ENCODE data around the gene CAPN3.

The CAPN3 gene

GRCh38 chr15:42408178-42408577, 48.9 kb downstream of the CAPN3 start:
- no peak for DNase-seq (ENCODE audit: low read depth)

GRCh38 chr15:42409011-42409410, 49.7 kb downstream of the CAPN3 start:
- H3K4me3 ChIP-seq (ENCODE audit: control insufficient read depth, low read depth, low read length) = no peak overlapping the region
- DNase-seq (ENCODE audit: low read depth) = no peak
- TF ChIP-seq, protein P1, sequence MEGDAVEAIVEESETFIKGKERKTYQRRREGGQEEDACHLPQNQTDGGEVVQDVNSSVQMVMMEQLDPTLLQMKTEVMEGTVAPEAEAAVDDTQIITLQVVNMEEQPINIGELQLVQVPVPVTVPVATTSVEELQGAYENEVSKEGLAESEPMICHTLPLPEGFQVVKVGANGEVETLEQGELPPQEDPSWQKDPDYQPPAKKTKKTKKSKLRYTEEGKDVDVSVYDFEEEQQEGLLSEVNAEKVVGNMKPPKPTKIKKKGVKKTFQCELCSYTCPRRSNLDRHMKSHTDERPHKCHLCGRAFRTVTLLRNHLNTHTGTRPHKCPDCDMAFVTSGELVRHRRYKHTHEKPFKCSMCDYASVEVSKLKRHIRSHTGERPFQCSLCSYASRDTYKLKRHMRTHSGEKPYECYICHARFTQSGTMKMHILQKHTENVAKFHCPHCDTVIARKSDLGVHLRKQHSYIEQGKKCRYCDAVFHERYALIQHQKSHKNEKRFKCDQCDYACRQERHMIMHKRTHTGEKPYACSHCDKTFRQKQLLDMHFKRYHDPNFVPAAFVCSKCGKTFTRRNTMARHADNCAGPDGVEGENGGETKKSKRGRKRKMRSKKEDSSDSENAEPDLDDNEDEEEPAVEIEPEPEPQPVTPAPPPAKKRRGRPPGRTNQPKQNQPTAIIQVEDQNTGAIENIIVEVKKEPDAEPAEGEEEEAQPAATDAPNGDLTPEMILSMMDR (IDR thresholded peaks at IDR 0.05; ENCODE audit: control insufficient read depth, insufficient read depth, low read depth, low read length, missing control alignments) = no peak

More at GRCh38 chr15:42408178-42408577, 48.9 kb downstream of the CAPN3 start:
- TF ChIP-seq, protein P1 (IDR thresholded peaks at IDR 0.05; ENCODE audit: control insufficient read depth, insufficient read depth, low read depth, low read length, missing control alignments) = no peak
- no peak overlapping the region for H3K4me3 ChIP-seq (ENCODE audit: control insufficient read depth, low read depth, low read length)

- DNase-seq (ENCODE audit: low read depth) = no peak
- TF ChIP-seq, protein P1 (IDR thresholded peaks at IDR 0.05; ENCODE audit: control insufficient read depth, insufficient read depth, low read depth, low read length, missing control alignments) = no peak
- H3K4me3 ChIP-seq (ENCODE audit: control insufficient read depth, low read depth, low read length) = no peak overlapping the region
Measured at GRCh38 chr15:42411884-42412283, 52.6 kb downstream of the CAPN3 start.

DNA sequence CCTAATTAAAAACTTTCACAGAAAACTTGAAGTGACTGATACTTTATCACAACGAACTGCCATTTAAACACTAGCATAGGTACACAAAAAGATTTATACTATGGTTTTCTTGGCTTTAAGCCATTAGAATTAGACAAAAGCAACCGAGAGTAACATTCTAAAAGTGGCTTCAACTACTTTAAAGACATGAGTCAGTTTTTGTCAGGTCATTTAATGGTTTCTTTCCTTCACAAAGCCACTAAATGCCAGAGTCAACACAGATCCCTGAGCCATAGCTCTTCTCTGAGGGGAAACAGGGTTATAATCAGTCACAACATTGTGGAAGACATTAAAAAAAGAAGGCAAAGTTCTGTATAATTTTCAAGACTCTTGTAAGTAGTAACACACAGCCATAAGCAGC, 54.6 kb downstream of the CAPN3 start:
- no peak for DNase-seq (ENCODE audit: low read depth)
- no peak overlapping the region for H3K4me3 ChIP-seq (ENCODE audit: control insufficient read depth, low read depth, low read length)
- TF ChIP-seq, protein P1 (IDR thresholded peaks at IDR 0.05; ENCODE audit: control insufficient read depth, insufficient read depth, low read depth, low read length, missing control alignments) = no peak

DNA sequence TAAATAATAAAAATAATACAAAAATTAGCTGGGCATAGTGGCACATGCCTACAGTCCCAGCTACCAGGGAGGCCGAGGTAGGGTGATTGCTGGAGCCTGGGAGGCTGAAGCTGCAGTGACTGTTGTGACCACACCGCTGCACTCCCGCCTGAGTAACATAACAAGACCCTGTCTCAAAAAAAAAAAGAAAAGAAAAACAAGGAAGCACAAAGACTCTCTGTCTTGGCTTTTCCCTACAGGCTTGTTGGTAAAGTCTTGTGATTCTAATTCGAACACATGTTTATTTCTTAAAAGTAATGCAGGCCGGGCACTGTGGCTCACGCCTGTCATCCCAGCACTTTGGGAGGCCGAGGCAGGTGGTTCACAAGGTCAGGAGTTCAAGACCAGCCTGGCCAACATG, 60.1 kb downstream of the CAPN3 start:
- H3K4me3 ChIP-seq (ENCODE audit: control insufficient read depth, low read depth, low read length) = no peak overlapping the region
- no peak for DNase-seq (ENCODE audit: low read depth)
- TF ChIP-seq, protein P1 (IDR thresholded peaks at IDR 0.05; ENCODE audit: control insufficient read depth, insufficient read depth, low read depth, low read length, missing control alignments) = no peak

DNA sequence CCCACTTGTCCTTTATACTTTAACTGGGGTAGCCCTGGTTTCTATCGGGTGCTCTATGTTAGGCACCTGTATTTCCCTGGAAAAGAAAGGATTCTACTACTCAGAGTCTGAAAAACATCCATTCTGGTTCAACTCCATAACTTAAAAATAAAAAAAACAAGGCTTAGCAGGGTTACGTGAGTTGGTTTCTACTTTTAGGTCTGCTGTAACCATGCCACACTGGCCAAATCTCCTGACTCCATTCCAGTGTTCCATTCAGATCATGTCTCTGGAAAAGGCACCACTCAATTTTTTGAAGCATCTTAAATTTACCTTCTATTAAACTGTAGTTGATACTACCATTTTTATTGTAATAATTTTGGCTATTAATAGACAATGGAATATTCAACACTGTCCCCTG, 62.1 kb downstream of the CAPN3 start:
- TF ChIP-seq, protein P1 (IDR thresholded peaks at IDR 0.05; ENCODE audit: control insufficient read depth, insufficient read depth, low read depth, low read length, missing control alignments) = no peak
- no peak overlapping the region for H3K4me3 ChIP-seq (ENCODE audit: control insufficient read depth, low read depth, low read length)
- DNase-seq (ENCODE audit: low read depth) = no peak

All from AG09309 (cell line).